NCI-H1436 treated with DMSO at 0.1 percent for 48 hours (cell line): ENCODE results near the gene KIAA0319L.

Source experiments
- DNase-seq: peaks from one replicate; lab custom pipeline; 2025; lab: John Stamatoyannopoulos, UW

KIAA0319L gene

DNA sequence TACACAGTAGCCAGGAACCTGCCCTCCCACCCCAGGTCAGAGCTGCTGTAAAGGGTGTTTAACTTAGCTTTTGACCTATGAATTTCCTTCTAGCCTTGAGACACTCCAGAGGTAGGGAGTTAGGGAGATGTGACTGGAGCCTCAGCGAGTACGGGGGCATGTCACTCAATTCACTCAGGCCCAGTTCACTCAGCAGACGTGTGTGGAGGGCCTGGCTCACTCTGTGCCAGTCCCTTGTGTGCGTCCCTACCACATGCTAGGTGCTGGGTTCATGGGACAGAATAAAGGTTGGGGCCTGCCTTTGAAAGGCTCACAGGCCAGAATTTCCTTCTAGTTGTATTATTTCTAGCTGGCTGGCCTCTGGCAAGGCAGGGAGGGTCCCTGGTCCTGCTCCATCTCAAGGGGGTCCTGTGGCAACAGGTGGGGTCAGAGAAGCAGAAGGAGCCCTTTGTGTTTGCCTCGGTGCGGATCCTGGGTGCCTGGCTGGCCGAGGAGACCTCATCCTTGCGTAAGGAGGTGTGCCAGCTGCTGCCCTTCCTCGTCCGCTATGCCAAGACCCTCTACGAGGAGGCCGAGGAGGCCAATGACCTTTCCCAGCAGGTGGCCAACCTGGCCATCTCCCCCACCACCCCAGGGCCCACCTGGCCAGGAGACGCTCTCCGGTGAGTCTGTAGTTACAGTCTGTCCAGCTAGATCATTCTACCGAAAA, 4.9 kb upstream of the KIAA0319L start:
- DNase-seq, result no peak

DNA sequence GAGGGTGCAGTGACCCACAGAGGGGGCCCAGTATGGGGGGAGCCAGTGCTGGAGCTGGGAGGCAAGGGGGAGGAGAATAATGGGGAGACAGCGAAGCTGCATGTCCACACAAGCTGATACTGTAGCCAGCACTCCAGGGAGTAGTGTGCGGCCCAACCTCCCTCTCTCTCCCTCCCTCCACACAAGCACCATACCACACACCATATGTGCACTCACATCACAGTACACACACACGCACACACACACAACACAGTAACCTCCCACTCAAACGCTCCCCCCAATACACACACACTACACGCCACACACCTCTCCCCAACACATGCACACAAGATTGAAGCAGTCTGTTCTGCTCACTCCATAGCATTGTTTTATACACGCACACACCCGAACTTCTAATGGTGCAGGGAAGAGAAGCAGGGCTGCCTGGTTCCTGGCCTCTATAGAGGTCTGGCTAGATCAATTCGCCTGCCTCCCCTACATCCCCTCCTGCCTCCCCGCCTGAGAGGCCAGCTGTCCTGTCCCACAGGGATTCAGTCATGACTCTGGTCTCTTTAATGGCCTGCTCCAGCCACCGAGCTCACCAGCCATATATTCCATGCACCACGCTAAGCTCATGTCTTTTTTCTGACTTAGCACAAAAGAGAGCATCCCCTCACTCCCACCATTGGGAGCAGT, 4.2 kb upstream of the KIAA0319L start:
- DNase-seq, result no peak

DNA sequence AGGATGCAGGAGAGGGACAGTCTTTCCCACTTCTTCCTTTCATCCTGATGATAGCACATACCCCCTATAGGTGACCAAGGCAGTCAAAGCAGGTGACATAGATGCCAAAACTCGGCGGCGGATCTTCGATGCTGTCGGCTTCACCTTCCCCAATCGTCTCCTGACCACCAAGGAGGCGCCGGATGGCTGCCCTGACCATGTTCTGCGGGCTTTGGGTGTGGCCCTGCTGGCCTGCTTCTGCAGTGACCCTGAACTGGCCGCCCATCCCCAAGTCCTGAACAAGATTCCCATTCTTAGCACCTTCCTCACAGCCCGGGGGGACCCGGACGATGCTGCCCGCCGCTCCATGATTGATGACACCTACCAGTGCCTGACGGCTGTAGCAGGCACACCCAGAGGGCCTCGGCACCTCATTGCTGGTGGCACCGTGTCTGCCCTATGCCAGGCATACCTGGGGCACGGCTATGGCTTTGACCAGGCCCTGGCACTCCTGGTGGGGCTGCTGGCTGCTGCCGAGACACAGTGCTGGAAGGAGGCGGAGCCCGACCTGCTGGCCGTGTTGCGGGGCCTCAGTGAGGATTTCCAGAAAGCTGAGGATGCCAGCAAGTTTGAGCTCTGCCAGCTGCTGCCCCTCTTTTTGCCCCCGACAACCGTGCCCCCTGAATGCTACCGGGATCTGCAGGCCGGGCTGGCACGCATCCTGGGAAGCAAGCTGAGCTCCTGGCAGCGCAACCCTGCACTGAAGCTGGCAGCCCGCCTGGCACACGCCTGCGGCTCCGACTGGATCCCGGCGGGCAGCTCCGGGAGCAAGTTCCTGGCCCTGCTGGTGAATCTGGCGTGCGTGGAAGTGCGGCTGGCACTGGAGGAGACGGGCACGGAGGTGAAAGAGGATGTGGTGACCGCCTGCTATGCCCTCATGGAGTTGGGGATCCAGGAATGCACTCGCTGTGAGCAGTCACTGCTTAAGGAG, 3.3 kb upstream of the KIAA0319L start:
- DNase-seq, result no peak

DNA sequence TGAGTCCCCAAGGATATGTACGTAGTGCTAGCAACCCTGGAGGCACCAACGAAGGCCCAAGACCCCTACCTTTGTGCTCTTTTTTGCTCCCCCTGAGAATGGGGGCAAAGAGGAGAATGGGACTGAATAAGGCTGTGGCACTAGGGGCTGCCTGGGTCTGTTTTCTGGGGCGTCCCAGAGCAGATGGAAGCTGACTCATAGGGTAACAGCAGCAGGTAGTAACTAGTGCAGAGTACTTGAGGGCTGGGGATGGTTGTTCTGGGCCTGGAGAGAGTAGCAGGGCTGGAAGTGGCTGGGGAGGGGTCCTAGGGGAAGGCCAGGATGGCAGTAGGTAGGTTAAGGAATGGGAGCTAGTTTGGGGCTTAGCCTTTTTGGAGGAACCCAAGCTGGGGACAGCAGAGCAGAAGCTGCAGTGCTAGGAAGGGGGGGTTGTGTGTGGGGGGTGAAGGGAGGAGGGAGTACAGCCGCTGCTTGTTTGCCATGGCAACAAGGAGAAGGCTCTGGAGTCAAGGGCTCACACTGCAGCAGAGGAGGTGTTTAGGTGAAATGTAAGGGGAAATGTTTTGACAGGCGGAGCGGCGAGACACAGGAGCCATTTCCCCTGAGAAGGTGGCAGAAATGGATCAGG, 2.2 kb upstream of the KIAA0319L start:
- DNase-seq, result no peak

DNA sequence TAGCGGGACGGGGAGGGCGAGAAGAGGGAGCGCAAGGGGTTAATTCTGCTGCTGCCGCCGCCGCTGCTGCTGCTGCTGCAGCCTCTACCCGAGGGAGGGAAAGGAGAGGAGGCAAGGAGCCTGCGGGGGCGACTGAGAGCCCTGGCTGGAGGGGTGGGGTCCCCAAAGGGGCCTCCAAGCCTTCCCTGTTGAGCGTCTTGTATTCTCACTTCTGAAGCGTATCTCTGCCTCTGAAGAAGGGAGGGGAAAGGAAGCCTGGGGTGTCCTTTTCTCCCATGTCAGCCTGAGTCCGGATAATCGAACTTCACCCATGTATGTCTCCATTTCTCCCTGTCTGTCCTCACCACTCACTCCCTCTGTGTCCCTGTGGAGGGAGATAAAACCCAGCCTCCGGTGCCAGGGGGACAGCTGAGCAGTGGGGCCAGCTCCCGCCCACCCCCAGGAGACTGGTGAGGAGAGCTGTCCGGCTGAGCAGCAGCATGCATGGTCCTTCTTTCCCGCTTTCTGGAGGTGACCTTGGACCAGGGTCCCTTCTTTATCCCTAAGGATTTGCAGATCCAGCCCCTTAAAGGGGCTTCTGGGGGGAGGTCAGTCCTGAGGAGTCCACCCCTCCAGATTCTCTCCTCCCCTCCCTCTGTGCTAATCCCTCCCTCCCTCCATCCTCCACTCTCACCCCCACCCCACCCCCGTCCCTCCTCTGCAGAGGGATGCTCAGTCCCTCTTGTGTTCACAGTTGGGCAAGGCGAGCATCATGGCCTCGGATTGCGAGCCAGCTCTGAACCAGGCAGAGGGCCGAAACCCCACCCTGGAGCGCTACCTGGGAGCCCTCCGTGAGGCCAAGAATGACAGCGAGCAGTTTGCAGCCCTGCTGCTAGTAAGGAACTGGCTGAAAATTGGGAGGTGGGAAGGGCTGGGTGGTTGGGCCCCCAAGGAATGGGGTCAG, 1.4 kb upstream of the KIAA0319L start:
- no peak for DNase-seq

DNA sequence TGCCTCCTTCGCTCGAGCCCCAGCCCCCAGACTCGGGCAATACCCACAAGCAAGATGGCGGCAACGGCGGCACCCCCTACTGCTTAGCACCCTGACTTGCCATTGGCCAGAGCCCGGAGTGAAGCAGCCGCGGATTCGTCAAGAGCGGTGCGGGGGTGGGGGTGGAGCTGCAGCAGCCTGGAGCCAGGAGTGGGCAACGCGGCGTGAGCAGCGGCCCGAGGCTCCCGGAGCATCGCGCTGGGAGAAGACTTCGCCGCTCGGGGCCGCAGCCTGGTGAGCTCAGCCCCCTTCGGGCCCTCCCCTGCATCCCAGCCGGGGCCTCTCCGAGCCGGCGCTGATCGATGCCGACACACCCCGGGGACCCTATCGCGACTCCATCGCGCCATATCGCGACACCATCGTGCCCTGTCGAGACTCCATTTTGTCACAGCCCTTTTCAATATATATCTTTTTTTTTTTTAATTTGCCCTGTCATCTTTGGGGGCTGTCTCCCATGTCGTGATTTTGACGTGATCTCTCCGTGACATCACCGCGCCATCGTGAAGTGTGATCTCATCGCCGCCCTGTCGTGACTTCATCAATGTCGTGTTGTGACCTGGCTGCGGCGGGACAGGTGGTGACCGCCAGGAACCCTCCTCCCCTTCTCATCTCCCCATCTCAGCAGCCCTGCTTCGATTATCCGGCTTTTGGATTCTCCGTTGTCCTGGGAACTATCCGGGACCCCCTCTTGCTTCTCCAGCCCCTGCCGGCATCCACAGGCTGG, 589 bp upstream of the KIAA0319L start, which contains the start of gene NCDN:
Gene NCDN, plus strand, starts transcription at position 189 of the 763 bp plus-strand sequence. Its CDS starts 392 bp downstream, at position 581.
- DNase-seq, result peak; percentile 70

DNA sequence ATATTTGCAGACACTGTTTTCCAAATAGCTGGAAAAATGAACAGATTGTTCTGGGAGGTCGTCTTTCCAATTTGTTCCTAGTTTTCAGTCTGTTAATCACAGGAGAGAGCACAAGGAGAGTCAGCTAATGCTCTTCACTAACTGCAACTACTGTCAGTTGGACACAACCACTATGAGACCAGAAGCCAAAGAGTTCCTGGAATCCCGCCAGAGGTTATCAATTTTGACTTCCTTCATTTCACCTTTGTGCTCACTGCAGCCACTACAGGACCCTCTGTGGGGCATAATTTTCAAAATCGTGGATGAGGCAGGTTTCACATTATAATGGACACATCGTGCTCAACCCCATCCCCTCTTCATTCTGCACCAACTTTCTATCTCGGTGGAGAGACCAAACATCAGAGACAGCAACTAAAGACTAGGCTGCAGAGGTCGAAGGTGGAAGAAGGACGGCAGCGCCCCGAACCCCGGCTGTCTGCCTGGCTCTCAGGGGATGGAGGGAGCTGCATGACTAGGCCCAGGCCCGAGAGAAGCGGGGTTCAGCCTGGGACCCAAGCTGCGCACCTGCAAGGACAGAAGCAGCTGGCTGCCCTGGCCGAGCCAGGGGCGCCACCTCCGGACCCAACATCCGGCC, 602 bp downstream of the KIAA0319L start:
- DNase-seq, result no peak

DNA sequence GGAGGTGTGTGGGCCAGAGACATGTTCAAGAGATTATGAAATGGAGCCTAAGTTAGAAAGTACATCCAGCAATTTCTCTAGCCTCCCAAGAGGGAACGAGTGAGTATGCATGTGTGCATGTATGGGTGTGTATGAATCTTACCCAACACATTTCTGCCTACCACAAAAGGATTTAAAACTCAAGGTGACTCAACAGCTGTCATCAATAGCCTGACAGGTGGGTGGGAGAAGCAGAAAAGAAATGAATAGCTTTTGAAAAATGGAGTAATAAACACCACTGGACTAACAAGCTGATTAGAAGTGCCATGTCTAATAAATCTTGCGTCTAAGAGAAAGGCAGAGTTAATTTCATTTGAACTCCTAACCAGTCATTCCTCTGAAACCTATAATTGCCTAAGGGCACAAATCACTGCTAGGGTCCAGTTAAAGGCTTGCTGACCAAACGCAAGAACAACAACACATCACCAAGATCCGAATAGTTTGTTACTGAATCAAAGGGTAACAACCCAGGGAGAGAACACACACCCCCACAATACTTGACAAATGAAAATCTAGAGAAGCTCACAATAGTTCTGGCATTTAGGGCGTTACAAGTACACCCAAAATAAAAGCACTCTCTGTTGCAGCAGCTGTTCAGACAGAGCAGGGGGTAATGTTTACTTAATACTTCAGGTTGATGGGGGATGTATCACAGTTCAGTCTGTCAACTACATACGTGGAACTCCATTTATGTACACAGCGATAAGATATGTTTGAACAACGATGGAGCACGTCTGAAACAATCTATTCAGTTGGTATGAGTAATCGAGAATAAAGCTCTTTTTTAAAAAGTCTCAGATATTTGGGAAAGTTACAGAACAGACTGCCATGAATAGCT, 1.4 kb downstream of the KIAA0319L start:
- DNase-seq, result no peak

DNA sequence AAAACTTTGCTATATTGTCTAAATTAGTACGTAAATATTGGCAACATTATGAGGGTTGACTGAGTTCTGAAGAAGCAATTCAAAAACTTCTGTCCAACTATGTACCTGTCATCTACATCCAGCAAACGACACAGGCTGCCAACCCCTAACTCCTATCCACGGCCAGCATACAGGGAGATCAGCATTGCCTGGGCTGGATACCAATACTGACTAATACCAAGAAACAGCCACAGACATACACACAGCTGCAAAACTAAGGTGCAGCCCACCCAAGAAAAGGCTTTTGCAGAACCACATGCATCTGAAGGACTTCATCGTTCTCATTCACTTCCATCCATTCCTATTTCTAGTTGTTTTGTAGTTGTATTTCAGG, 2.0 kb downstream of the KIAA0319L start:
- no peak for DNase-seq

DNA sequence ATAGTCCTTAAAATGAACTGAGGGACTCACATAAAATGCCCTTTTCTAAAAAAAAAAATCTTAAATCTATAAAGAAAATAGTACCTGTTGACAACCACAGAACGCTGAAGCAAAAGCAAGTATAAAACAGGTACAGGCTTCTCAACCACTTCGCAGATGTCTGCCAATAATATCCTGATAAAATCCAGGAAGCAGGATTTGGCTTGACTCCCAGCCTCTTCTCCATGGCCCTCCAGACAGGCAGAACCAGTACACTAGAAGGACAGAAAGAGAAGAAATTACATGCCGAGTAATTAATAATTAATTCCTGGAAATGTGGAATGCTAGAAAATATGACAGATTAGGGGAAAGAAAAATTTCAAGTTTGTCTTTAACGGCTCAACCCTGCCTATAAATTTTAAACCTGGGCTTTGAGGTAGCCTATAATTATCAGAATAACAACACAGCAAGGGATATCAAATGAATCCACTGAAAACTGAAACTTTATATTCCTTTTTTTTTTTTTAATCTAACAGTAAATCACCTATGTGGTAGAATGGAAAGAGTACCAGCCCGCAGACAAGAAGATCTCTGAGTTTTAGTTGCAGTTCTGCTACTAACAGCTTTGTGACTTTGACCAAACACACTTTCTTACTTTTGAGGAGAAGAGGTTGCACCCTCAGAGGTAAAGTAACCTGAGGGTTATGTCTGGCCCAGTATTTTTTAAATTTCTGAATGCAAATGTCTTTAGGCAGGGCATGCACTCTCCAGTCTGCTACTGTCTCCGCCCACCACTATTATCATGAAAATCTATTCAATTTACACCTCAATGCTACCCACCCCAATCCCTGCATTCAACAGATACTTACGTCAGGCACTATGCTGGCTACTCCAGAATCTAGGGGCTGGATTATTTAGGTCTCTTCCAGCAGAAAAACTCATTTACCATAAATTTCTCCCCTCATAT, 2.7 kb downstream of the KIAA0319L start:
- no peak for DNase-seq

DNA sequence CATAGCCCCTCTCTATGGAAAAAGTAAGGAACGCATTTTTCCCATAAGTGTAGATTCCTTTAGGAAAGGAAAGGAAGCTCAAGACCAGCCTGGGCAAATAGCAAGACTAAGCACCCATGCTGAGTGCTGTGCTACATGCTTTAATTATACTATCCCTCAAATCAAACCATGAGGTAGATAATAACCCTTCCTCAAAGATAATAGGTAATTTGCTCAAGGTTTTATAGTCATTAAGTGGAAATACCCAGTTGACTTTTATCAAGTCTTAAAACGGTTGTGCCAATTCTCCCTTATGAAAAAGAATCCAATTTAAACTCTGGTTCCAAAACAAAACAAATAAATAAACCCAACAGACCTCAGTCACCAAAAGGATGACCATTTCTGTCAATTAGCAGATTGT, 3.4 kb downstream of the KIAA0319L start:
- DNase-seq, result no peak

DNA sequence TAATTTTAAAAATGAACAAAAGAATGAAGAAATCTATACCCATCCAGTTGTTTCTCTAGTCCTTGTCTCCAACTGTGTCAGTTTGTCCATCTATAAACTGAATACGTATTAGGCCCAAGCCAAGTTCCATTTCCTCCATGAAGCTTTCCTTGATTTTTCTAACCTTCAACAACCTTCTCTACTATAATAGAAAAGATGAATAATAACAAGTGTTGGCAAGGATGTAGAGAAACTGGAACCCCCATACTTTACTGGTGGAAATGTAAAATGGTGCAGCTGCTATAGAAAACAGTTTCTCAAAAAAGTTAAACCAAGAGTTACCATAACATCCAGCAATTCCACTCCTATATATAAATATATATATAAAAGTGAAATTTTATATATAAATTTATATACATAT, 10.6 kb downstream of the KIAA0319L start:
- DNase-seq, result no peak

DNA sequence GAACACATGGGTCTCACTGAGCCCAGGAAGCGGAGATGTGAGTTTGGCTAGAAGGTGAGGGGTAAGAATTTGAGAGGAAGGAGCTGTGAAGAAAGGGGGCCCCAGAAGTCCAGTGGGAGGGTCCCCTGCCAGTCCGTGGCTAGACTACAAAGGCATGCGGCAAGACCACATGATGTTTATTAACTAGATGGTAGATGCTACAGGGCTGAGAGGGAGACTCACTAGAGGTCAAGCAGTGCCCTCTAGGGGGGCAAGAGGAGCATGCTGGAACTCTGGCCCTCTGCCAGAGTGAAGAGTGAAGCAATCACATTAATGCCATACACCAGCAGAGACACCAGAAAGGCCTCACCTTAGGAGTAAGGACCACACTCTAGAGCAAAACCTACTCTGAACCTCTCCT, 12.2 kb downstream of the KIAA0319L start:
- no peak for DNase-seq

DNA sequence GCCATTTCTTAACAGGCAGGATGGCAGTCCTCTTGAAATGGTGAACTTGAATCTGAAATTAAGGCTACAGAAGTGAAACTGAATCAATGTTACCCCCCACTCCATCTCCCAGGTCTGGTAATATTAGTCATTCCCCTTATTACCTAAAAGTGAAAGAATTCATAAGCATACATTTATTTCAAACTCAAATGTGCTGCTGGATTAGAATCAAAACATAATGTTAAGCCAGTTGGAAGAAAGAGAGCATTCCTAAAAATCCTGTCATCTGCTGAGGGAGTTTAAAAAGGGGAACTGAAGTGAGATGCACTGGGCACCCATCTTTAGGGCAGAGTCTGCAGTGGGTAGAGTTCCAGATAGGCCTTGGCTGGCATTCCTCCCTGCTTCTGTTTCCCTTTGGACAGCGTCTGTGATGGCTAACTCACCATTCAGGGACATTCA, 17.4 kb downstream of the KIAA0319L start:
- no peak for DNase-seq

DNA sequence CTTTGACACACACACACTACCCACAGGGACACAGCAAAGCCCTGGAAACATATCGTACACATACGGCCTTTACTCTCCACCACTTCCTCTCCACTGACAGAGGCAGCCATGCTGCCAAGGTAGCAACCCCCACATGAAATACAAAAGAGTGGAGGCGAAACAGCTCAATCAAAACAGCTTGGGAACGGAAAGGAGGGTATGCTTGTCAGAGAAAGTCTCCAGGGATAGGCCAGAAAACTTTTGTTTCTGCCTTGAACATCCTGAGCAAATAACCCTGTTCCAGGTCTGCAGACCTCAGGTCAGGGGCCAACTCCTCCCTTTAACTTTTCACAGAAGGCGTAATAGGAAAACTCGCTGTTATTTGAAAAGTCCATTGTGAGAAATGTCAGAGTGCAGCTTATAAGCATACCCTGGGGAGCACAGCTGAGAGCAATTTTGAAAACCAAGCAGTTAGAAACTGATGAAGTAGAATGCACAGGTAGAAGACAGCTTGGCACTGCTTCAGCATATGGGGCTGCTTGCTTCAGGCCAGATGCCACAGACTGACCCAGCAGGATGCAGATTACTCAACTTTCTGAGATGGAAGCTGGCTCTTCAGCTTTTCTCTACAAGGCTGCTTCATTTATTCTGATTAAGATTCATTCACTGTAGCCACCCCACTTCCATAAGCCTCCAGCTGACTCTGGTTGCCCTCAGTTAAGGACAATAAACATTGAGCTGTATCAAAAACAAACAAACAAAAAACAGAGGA, 18.0 kb downstream of the KIAA0319L start:
- no peak for DNase-seq

DNA sequence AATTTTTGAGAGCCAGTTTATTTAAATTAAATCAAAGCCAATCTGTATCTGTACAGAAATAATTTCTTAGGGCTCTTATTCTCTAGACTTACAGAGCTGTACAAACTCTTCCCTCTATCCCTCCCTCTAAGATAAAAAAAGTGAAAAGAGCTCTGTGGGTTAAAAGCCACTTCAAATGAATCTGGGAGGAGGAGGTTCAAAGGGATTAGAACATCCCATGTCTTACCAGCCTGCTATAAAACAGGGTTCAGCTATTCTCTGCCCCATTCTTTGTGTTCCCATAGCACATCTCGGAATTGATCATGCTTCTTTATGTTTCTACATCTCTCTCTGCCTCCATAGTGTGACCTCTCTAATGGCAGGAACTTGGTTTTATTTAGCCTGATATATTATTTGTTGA, 19.4 kb downstream of the KIAA0319L start:
- no peak for DNase-seq
